Stimulated activated CD4-positive, alpha-beta T cell treated with anti-CD3 and anti-CD28 coated beads, Interleukin-2, amount 100 ng/mL, for 48 hours (primary cell): Measurements from ENCODE around the gene FLYWCH1.

Experiments
- DNase-seq, 2 donors: peaks; one replicate each; pipeline ENCODE4 v3.0.0-alpha.2; 2020

The FLYWCH1 gene

DNA sequence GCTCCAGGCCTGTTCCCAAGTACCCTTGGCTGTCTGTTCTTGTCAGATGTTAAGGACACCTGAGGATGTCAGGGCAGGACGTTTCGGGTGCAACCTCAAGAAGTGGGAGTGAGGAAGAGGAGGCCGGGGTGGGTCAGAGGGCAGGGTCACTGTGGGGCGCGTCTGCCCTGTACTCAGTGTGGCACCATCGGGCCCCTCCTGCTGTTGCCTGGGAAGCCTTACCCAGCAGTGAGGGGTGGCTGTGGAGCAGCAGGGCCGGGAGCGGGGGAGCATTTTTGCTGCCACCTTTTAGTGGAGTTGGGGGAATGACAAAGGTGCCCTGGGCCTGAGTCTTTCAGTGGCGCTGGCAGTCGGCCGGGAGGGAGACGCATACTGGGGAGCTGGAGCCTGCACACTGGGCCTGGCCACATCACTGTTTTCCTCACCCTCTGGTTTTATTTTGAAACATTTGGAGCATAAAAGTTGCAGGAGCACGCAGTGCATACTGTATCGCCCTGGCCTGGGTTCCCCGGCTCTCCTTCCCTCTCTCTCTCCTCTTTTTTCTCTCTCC is 11.1 kb upstream of the FLYWCH1 start:
- DNase-seq = no peak

DNA sequence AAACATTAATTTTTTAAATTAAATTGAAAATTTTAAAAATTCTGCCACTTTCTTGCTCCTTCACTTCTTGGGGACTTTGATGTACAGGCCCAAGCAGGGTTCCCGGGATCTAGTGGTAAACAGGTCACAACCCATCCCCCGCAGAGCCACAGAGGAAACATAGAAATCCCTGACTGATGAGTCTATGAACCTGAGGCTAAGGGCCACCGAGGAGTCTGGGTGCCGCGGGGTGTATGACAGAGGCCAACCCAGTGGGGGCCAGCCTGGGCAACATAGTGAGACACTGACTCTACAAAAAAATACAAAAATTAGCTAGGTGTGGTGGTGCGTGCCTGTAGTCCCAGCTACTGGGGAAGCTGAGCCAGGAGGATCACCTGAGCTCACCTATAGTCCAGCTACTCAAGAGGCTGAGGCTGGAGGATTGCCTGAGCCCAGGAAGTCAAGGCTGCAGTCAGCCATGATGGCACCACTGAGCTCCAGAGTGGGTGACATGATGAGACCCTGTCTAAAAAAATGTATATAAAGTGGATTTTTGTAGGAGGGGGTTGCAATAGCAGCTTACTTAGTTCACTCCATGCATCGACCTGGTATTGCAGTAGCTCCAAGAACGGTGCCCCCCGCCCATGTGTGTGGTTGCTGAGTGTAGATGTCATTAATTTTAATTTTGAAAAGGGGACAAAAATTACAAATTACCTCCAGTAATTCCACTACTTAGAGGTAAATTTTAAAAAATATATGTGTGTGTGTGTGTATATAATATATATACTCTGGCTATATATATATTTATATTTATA is 9.2 kb upstream of the FLYWCH1 start:
- DNase-seq = no peak

DNA sequence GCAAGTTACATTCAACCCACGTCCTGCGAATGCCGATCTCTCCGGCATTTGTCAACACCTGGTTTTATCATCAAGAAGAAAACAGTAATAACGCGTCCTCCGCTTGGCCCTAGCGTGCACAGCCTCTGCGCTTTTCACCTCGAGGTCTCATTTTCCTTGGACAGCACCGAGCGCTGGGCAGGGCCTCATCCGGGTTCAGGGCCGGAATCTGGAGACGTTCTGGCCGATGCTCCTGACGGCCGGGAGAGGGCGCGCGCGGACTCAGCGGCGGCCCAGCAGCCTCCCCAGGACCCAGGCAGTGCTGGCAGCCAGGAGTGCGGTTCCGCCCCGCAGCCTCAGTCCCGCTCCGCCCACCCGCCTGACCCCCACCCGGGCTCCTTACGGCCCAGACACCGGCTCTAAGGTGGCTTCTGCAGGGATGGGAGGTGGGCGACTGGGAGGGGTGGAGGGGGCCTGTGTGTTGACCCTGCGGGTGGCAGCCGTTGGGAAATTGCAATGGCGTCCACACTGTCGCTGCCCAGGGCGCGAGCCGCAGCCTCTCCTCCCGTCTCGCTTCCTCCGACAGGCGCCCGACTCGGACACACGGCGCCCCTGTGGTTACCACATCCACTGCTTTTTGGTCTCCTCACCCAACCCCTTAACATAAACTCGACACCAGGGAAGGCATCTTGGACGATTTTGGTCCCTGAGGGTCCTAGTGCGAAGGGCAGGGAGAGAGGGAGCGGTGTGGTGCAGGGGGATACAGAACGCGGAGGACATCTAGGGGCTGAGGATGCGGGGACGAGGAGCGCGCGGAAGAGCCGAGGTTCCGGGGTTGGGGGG is 7.4 kb upstream of the FLYWCH1 start:
- DNase-seq = peak; percentile 73 to 80

DNA sequence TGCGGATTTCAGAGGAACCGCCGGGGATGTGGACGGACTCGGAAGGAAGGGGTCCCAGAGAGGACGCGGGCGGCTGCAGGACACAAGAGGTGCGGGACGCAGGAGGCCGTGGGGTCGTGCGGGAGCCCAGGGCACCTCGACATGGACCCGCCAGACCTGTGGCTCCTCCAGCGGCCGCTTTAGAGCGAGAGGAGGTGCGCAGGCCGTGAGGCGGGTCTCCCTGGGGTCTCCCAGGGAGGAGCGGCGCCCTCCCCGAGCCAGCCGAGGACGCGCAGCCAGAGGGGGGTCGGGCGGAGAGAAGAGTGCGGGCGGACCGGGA is 6.8 kb upstream of the FLYWCH1 start:
- no peak for DNase-seq

DNA sequence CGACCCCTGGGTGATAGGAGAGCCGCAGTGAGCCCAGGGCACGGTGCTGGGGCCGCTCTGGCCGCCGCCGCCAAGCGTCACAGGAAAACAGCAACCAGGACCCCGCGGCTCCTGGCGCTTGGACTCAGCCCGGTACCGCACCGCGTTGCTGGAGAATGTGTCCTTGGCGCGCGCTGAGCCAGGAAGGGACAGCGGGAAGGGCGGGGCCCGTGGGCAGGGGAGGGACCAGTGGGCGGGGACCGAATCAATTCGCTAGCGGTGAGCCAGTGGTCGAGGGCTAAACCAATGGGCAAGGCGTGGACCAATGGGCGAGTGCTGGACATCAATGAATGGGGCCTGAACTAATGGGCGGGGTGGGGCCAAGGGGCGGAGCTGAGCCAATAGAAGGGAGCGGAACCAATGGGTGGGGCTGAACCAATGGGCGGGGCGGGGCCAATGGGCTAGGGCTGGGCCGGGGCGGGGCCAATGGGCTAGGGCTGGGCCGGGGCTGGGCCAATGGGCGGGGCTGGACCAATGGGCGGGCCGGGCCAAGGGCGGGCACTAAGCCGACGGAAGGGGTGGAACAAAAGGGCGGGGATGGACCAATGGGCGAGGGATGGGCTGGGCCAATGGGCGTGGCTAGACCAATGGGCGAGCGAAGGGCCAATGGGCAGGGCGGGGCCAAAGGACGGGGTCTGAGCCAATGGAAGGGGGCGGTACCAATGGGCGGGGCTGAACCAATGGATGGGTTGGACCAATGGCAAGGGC is 6.3 kb upstream of the FLYWCH1 start:
- DNase-seq = peak; percentile 97 to 99

DNA sequence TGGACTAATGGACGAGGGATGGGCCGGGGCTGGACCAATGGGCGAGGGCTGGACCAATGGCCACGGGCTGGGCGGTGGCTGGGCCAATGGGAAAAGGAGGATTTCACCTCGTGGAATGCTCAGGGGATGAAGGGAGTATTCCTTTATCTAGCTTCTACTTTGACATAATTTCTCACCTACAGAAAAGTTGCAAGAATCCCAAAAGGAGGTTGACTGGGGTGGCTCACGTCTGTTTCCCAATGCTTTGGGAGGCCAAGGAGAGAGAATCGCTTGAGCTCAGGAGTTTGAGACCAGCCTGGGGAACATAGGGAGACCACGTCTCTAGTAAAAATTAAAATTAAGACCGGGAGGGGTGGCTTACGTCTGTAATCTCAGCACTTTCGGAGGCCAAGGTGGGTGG is 5.7 kb upstream of the FLYWCH1 start:
- no peak for DNase-seq

DNA sequence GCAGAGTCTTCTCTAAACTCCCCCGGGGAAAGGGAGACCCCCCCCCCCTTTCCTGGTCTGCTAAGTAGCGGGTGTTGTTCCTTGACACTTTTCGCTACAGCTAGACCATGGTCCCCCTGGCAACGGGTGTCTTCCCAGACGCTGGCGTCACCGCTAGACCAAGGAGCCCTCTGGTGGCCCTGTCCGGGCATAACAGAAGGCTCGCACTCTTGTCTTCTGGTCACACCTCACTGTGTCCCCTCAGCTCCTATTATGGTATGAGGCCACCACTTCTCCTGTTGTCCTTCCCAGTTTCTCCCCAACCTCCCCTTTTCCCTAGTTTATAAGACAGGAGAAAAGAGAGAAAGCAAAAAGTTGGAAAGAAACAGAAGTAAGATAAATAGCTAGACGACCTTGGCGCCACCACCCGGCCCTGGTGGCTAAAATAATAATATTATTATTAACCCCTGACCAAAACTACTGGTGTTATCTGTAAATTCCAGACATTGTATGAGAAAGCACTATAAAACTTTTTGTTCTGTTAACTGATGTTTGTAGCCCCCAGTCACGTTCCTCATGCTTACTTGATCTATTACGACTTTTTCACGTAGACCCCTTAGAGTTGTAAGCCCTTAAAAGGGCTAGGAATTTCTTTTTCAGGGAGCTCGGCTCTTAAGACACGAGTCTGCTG is 4.5 kb upstream of the FLYWCH1 start:
- peak in 1 of 2 donors; percentile 36 for DNase-seq

DNA sequence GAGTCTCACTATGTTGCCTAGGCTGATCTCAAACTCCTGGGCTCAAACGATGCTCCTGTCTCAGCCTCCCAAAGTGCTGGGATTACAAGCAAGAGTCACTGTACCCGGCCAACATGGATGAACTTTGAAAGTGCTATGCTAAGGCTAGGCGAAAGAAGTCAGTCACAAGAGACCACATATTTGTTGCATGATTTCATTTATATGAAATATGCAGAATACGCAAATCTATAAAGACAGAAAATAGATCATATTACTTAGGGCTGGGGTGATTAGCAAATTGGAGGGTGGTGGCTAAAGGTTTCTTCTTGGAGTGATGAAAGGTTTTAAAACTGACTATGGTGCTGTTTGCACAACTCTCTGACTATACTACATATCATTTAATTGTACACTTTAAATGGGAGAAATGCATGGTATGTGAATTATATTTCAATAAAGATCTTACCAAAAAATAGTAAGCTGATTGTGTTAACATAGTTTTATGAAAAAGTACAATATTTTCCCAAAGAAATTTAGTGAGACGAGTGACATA is 1.2 kb upstream of the FLYWCH1 start:
- DNase-seq = no peak

DNA sequence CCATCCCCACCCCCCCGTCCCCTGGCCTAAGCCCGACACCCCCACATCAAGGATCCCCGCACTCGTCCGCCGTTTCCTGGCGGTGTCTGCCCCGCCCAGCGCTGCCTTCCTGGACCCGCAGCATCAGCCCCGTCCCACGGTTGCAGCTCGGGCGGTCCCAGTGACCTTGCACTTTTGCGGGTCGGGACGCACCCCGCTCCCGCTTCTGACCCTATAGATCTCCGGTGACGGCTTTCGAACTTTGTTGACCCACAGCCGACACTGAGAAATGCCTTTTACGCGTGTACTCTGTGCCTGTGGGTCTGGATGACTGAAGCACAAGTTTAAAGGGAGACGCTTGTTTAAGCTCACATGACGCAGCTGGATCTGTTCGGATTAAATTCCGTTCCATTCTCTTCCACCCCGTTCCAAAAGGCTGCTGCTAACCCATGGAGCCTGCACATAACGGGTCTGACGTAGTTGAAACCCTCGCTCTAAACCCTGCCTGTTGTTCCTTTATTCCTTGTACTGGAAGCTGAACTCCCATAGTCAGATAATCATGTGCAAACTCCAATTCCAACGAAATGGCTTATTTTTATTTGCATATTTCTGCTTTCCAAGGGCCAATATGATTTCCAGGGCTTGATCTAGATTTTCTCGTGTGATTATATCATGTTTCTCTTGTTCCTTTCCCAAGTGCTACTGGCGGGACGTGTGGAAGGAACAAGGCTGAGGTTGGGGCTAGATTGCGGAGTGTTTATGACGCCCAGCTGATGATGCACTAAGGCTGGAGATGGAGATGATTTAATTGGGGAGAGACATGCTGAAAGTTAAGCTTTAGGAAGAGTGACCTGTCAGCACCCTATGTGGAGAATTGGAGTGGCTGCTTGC is 834 bp downstream of the FLYWCH1 start:
- DNase-seq = peak in 1 of 2 donors; percentile 15

DNA sequence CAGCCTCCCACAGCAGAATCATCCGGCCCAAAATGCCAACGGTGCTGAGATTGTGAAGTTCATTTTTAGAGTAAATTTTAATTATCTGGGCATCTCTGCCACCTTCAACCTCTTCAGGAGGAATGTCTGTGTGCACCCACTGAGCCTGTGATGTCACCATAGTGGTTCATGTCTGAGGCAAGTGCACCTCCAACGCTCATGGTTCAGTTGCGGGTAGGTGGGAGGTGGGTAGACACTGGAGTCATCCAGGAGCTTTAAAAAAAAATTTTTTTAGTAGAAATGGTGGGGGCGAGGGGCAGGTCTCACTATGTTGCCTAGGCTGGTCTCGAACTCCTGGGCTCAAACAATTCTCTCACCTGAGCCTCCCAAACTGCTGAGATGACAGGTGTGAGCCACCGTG is 1.9 kb downstream of the FLYWCH1 start:
- DNase-seq = no peak

DNA sequence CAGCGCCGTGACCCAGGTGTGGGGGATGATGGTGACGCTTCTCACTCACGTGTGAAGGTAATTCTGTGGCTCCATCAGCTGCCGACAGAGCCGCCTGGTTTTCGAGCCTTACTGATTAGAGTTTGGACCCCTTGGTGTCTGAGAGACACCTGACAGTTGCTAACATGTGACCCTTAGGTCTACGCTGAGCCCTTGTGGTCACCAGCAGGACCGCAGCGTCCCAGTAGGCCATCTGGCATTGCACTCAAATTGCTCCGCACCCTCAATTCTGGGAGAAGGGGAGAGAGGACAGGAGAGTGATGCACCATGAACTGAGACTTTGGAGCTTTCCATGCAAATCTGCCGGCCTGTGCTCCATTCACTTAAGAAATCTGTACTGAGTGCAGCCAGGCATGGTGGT is 2.5 kb downstream of the FLYWCH1 start:
- DNase-seq = no peak

DNA sequence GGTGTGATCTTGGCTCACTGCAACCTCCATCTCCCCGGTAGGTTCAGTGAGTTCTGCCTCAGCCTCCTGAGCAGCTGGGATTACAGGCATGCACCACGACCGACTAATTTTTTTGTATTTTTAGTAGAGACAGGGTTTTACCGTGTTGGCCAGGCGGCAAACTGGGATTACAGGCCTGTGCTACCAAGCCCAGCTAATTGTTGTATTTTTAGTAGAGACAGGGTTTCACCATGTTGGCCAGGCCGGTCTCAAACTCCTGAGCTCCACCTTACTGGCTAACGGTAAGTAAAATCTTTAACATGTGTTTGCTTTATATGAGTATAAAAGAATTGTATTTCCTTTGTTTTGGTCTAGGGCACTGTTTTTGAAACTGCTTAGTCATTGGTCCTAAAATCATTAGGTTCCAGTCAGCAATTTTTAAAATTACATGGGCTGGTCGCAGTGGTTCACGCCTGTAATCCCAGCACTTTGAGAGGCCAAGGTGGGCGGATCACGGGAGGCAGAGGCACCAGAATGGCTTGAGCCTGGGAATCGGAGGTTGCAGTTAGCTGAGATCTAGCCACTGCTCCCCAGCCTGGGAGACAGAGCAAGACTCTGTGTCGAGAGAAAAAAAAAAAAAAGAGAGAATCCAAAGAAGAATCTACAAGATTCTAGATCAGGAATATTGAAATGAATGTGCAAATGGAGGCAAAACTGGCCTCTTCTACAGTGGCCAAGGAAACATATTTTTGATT is 3.6 kb downstream of the FLYWCH1 start:
- no peak for DNase-seq

DNA sequence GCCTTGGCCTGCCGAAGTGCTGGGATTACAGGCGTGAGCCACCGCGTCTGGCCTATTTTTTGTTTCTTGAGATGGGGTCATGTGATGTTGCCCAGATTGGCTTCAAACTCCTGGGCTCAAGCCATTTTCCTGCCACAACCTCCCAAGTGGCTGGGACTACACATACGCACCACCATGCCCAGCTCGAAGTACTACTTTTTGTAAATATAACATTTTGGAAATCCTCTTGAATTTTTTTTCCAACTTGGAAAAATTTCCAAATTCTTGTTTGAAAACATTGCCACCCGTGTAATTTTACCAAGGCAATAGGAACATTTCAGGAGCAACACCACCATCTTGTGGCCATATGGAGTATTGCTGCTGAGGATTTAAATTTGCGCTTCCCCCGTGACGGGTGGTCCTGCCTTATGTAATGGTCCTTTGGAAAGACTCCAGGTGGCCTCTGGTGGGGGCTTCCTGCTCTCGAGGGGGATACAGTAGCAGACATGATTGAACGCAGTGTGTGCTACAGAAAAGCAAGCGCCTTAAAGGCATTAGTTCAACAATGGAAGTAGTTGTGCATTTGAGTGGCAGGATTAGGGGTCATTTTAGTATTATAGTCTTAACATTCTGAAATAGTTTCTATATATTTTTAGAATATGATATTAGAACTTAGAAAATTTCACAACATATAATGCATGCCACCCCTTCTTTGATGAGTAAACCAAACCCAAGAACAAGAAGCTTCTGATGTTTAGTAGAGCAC is 8.0 kb downstream of the FLYWCH1 start:
- DNase-seq = peak; percentile 57 to 61

DNA sequence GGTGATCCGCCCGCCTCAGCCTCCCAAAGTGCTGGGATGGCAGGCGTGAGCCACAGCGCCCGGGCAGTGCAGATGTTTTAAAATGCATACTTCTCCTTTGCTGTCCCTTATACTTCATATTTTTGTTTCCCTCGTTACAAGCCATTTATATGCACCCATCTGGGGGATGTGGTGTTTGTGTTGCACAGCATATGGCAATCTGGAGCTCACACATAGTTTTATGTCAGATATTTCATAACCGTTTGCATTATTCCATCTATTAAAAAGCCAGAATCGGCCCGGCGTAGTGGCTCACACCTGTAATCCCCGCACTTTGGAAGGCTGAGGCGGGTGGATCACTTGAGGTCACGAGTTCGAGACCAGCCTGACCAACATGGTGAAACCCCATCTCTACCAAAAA is 11.8 kb downstream of the FLYWCH1 start:
- DNase-seq = no peak

DNA sequence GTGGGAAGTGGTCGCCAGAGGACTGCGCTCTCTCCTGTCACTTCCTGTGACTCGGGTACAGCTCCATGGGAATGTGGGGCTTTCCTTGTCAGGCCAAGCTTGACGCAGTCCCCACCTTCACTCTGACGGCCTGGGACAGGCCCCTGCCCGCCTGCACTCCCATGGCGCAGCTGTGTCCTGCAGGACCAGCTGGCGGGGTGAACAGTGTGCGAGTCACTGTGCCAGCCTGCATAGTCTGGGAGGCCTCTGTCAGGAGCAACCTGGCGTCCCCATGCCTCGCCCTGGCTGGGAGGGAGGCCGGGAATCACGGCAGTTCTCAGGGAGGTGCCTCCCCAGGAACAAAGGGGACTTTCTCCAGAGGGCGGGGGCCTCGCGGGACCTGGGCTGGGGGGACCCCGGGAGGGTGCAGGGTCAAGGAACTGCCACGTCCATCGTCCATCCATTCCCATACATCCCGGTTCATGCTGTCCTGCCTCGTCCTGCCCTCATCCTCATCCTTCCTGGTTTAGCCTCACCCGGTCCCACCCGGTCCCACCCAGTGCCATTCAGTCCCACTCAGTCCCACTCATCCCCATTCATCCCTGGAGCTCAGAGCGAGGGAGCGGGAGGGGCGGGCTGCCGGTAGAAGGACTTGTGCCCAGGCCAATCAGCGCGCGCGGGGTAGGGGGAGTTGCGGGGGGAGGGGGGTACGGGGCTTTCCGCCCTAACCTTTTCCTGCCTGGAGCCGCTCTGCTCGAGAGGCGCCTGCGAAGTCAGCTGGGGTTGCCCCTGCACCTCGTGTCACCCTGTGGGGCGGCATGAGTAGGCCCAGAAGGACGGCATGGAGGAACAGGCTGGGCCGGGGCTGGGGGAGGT is 13.4 kb downstream of the FLYWCH1 start:
- DNase-seq = no peak

DNA sequence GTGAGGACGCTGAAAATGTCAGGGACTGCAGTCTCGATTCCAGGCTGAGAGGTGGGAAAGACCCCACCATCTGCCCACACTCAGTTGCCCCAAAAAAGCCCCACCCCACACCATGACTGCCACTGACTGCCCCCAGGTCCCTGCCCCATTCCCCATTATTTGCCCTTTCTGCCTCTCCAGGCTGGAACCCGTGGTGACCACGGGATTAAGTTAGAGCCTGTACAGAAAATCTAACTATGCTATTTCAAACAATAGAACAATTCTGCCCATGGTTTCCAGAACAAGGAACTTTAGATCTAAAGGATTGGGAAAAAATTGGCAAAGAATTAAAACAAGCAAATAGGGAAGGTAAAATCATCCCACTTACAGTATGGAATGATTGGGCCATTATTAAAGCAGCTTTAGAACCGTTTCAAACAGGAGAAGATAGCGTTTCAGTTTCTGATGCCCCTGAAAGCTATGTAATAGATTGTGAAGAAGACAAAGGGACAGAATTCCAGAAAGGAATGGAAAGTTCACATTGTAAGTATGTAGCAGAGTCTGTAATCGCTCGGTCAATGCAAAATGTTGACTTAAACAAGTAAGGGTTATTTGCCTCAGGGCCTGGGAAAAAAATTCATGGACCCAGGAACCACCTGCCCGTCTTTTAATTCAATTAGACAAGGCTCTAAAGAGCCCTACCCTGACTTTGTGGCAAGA is 14.4 kb downstream of the FLYWCH1 start:
- DNase-seq = no peak

DNA sequence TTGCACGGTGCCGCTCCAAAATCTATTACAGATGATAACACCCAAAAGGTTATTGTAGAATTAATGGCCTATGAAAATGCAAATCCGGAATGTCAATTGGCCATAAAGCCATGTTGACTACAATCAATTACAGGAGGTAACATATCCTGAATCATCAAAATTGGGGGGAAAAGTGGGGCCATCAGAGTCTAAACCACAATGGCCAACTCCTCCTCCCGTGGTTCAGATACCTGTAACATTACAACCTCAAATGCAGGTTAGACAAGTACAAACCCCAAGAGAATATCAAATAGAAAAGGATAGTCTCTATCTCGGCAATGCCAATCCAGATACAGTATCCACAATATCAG is 14.9 kb downstream of the FLYWCH1 start:
- no peak for DNase-seq

DNA sequence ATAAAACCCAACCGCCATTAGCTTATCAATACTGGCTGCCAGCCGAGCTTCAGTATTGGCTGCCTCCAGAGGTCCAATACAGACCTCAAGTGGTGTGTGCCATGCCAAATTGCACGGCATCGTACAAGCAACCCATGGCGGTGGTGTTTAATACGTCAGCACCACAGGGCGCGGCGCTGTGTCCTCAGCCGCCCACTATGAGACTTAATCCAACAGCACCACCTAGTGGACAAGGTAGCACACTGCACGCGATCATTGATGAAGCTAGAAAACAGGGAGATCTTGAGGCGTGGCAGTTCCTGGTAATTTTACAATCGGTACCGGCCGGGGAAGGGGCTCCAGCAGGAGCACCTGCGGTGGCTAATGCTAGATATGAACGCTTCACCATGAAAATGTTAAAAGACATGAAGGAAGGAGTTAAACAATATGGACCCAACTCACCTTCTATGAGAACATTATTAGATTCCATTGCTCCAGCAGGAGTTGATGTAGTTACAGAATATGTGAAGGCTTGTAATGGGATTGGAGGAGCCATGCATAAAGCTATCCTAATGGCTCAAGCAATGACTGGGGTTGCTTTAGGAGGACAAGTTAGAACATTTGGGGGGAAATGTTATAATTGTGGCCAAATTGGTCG is 15.4 kb downstream of the FLYWCH1 start:
- peak; percentile 90 to 92 for DNase-seq
